GM18502 (cell line): ENCODE data around the gene MCEMP1.
A peak's percentile ranks its signal among the peaks of the same experiment; 100 is the strongest.
"Not testable (repeated sequence)": the region's sequence is repeated elsewhere in the genome, so short reads cannot be mapped to it uniquely, and the experiment has no call there.

Source experiments
- ATAC-seq: cut with Tn5 transposase; IDR thresholded peaks from one replicate; pipeline ENCODE4 v1.9.1; 2021; ENCODE audit warnings: mild to moderate bottlenecking; ENCODE audit not compliant: unreplicated experiment, poor library complexity

Gene MCEMP1

GRCh38 chr19:7643031-7643415 is 33.9 kb upstream of the MCEMP1 start:
- no peak for ATAC-seq

GRCh38 chr19:7643629-7644549 is 33.0 kb upstream of the MCEMP1 start:
- ATAC-seq: not testable (repeated sequence)

- ATAC-seq: no peak
These were observed 32.4 kb upstream of the MCEMP1 start for GRCh38 chr19:7644550-7644877.

- ATAC-seq: no peak
These were observed 31.7 kb upstream of the MCEMP1 start for GRCh38 chr19:7645163-7645562.

- no peak for ATAC-seq
These were observed 31.0 kb upstream of the MCEMP1 start for GRCh38 chr19:7645656-7646425.

GRCh38 chr19:7646426-7646700 is 30.5 kb upstream of the MCEMP1 start:
- ATAC-seq: no peak

- no peak for ATAC-seq
These were observed 29.7 kb upstream of the MCEMP1 start for GRCh38 chr19:7647156-7647555.

GRCh38 chr19:7648265-7649014 is 28.4 kb upstream of the MCEMP1 start:
- no peak for ATAC-seq

GRCh38 chr19:7650148-7650547 is 26.7 kb upstream of the MCEMP1 start:
- ATAC-seq: no peak

GRCh38 chr19:7652061-7652641 is 24.7 kb upstream of the MCEMP1 start:
- ATAC-seq: no peak

GRCh38 chr19:7654401-7654800 is 22.5 kb upstream of the MCEMP1 start:
- ATAC-seq: no peak

GRCh38 chr19:7655581-7655980 is 21.3 kb upstream of the MCEMP1 start:
- no peak for ATAC-seq

- ATAC-seq: no peak
These were observed 19.6 kb upstream of the MCEMP1 start for GRCh38 chr19:7657131-7657751.

- peak; percentile 73 for ATAC-seq
These were observed 18.6 kb upstream of the MCEMP1 start for GRCh38 chr19:7658219-7658686.

GRCh38 chr19:7661744-7662538 is 14.9 kb upstream of the MCEMP1 start:
- ATAC-seq: no peak

GRCh38 chr19:7662657-7663056 is 14.2 kb upstream of the MCEMP1 start:
- ATAC-seq: no peak

- no peak for ATAC-seq
These were observed 13.2 kb upstream of the MCEMP1 start for GRCh38 chr19:7663706-7664105.

GRCh38 chr19:7665076-7665475 is 11.8 kb upstream of the MCEMP1 start:
- no peak for ATAC-seq

GRCh38 chr19:7668842-7669241 is 8.0 kb upstream of the MCEMP1 start, which contains the start of gene RETN:
Gene RETN (plus strand): TSS chr19:7669049. CDS start chr19:7669327, 278 bp downstream.
- no peak for ATAC-seq
